Ovary (tissue), 3 donors: ENCODE measurements around the gene TFF3.

ENCODE experiments used
- EP300 ChIP-seq: sonication (generic); formaldehyde crosslinking; IDR thresholded peaks from one replicate; pipeline ENCODE4 v1.6.1; 2017; ENCODE audit warnings: antibody characterized with exemption
- POLR2A ChIP-seq: fragments of 450-650 bp; IDR thresholded peaks from one replicate; pipeline ENCODE4 v1.6.1; 2017; ENCODE audit warnings: antibody characterized with exemption, mild to moderate bottlenecking, moderate library complexity
- TF ChIP-seq, protein P1 (sequence below), 3 donors: fragments of 450-650 bp in 2 of 3; fragments of 200-600 bp in 1 of 3; IDR thresholded peaks; one replicate each; pipeline versions ENCODE4 v1.5.1 to v1.8.0; 2016 to 2022; ENCODE audit warnings: antibody characterized with exemption in 3 of 3, mild to moderate bottlenecking in 1 of 3
- donor health status: DM: no; HTN: no; CAD: no.

DNA sequence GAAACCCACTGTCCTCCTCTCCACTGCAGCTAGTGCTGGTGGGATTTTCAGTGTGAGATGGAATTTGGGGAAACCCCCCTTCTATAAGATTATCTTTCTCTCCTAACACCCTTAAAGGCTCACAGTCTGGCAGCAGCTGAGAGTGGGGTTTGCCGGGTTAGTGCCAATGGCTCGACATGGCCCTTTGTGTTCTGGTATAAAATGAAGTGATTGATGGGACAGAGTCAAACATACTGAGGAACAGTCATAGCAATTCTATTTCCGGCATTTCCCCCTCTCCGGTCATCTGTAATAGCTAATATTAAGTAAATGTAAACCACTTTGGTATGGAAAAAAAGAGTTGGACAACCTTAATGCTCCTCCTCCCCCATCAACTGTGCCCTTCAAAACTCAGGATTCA, 37.6 kb downstream of the TFF3 start:
- TF ChIP-seq, protein P1, sequence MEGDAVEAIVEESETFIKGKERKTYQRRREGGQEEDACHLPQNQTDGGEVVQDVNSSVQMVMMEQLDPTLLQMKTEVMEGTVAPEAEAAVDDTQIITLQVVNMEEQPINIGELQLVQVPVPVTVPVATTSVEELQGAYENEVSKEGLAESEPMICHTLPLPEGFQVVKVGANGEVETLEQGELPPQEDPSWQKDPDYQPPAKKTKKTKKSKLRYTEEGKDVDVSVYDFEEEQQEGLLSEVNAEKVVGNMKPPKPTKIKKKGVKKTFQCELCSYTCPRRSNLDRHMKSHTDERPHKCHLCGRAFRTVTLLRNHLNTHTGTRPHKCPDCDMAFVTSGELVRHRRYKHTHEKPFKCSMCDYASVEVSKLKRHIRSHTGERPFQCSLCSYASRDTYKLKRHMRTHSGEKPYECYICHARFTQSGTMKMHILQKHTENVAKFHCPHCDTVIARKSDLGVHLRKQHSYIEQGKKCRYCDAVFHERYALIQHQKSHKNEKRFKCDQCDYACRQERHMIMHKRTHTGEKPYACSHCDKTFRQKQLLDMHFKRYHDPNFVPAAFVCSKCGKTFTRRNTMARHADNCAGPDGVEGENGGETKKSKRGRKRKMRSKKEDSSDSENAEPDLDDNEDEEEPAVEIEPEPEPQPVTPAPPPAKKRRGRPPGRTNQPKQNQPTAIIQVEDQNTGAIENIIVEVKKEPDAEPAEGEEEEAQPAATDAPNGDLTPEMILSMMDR (IDR thresholded peaks at IDR 0.05), result no peak
- TF ChIP-seq POLR2A, result no peak
- TF ChIP-seq EP300, result no peak
